ENCODE measurements around the gene ST6GALNAC1. TPM values are rescaled to one million over a fixed set of nuclear protein-coding genes. Genes with fewer than 3 reads are reported as not detected.

ST6GALNAC1 gene
- total RNA-seq = 1 to 10 TPM in 1 of 2 donors, not detected in 1; 2.1 TPM
- polyA plus RNA-seq = under 1 TPM; 0.16 to 0.21 TPM

DNA sequence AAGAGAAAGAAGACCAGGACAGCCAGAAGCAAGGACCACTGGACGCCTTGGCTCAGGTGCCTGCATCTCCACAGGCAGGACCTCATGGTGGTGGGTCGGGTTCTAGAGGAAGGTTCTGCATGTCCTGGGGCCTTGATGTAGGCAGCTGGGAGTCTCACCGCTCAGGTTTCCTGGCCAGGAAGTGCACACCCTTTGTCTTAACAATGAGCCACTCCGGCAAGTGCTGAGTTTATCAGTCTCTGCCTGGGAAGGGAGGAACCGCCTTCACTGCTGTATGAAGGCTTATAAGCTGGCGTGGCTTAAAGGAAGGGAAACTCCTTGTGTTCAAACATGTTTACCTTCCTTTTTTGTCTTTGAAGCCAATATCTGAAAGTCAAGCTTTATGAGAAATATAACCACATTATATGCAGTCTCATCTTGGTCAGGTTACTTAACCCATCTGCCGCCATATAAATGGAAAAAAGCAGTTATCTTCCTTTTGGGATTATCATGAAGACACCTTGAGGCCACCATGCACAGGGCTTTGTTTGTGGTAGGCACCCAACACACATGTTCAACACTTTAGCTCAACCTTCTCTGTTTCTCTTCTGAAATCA, at the start of gene ST6GALNAC1:
TSS of gene ST6GALNAC1 (minus strand) at position 205 of the 596 bp plus-strand sequence. CDS start at position 86, 119 bp downstream.
- Histone ChIP-seq H3K9ac (ENCODE audit: low read depth in 1 of 2, low read length in 2 of 2) (no peak within 1 kb of the TSS), H3K27ac (ENCODE audit: low read depth in 1 of 2, low read length in 2 of 2) (no peak within 1 kb of the TSS), H3K9me3 (ENCODE audit: control insufficient read depth in 4 of 4, low read length in 3 of 4) (no peaks in the 10 kb centered on the region), H3K4me1 (ENCODE audit: control insufficient read depth in 4 of 4, insufficient read depth in 4 of 4, low read length in 3 of 4) (no peaks in the 10 kb centered on the region), H3K4me3 (ENCODE audit: low read depth in 1 of 3, low read length in 3 of 3) (no peak within 1 kb of the TSS), H3K27me3 (ENCODE audit: control insufficient read depth in 4 of 4, insufficient read depth in 4 of 4, low read length in 3 of 4) (no peaks in the 10 kb centered on the region), H3K36me3 (ENCODE audit: control insufficient read depth in 4 of 4, insufficient read depth in 3 of 4, low read depth in 1 of 4, low read length in 3 of 4) (no peaks in the 10 kb centered on the region)
- DNase-seq (ENCODE audit: low spot score) = no peak
- 75% methylated on average over 7 of the region's 7 CpGs for WGBS
- TF ChIP-seq, protein P1, sequence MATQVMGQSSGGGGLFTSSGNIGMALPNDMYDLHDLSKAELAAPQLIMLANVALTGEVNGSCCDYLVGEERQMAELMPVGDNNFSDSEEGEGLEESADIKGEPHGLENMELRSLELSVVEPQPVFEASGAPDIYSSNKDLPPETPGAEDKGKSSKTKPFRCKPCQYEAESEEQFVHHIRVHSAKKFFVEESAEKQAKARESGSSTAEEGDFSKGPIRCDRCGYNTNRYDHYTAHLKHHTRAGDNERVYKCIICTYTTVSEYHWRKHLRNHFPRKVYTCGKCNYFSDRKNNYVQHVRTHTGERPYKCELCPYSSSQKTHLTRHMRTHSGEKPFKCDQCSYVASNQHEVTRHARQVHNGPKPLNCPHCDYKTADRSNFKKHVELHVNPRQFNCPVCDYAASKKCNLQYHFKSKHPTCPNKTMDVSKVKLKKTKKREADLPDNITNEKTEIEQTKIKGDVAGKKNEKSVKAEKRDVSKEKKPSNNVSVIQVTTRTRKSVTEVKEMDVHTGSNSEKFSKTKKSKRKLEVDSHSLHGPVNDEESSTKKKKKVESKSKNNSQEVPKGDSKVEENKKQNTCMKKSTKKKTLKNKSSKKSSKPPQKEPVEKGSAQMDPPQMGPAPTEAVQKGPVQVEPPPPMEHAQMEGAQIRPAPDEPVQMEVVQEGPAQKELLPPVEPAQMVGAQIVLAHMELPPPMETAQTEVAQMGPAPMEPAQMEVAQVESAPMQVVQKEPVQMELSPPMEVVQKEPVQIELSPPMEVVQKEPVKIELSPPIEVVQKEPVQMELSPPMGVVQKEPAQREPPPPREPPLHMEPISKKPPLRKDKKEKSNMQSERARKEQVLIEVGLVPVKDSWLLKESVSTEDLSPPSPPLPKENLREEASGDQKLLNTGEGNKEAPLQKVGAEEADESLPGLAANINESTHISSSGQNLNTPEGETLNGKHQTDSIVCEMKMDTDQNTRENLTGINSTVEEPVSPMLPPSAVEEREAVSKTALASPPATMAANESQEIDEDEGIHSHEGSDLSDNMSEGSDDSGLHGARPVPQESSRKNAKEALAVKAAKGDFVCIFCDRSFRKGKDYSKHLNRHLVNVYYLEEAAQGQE (IDR thresholded peaks at IDR 0.05) = no peak
- no peak for TF ChIP-seq HNF4A (conservative IDR thresholded peaks at IDR 0.05)
- TF ChIP-seq YY1 (IDR thresholded peaks at IDR 0.05) = no peak

- H3K9ac ChIP-seq (ENCODE audit: low read depth in 1 of 2, low read length in 2 of 2) = no peak overlapping the region
- peaks cover 0 to 3% (median 0%) of the 10 kb centered on the region in 4 donors for H3K4me1 ChIP-seq (ENCODE audit: control insufficient read depth in 4 of 4, insufficient read depth in 4 of 4, low read length in 3 of 4)
- TF ChIP-seq MAX (IDR thresholded peaks at IDR 0.05) (no peak), SP1 (IDR thresholded peaks at IDR 0.05) (no peak), YY1 (IDR thresholded peaks at IDR 0.05) (no peak), NR2F2 (IDR thresholded peaks at IDR 0.05) (no peak), EGR1 (IDR thresholded peaks at IDR 0.05; ENCODE audit: low read depth in 2 of 2) (no peak), JUND (IDR thresholded peaks at IDR 0.05) (no peak), ZBTB33 (IDR thresholded peaks at IDR 0.05) (no peak), RAD21 (IDR thresholded peaks at IDR 0.05) (no peak)
- TF ChIP-seq, protein P2, sequence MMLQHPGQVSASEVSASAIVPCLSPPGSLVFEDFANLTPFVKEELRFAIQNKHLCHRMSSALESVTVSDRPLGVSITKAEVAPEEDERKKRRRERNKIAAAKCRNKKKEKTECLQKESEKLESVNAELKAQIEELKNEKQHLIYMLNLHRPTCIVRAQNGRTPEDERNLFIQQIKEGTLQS (IDR thresholded peaks at IDR 0.05) = no peak
- TF ChIP-seq, protein P3, sequence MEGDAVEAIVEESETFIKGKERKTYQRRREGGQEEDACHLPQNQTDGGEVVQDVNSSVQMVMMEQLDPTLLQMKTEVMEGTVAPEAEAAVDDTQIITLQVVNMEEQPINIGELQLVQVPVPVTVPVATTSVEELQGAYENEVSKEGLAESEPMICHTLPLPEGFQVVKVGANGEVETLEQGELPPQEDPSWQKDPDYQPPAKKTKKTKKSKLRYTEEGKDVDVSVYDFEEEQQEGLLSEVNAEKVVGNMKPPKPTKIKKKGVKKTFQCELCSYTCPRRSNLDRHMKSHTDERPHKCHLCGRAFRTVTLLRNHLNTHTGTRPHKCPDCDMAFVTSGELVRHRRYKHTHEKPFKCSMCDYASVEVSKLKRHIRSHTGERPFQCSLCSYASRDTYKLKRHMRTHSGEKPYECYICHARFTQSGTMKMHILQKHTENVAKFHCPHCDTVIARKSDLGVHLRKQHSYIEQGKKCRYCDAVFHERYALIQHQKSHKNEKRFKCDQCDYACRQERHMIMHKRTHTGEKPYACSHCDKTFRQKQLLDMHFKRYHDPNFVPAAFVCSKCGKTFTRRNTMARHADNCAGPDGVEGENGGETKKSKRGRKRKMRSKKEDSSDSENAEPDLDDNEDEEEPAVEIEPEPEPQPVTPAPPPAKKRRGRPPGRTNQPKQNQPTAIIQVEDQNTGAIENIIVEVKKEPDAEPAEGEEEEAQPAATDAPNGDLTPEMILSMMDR (IDR thresholded peaks at IDR 0.05; ENCODE audit: low read depth, low read length, missing input control) = no peak
- H3K27me3 ChIP-seq (ENCODE audit: control insufficient read depth in 4 of 4, insufficient read depth in 4 of 4, low read length in 3 of 4) = no peaks in the 10 kb centered on the region
- no peak for DNase-seq (ENCODE audit: low spot score)
- no peaks in the 10 kb centered on the region for H3K36me3 ChIP-seq (ENCODE audit: control insufficient read depth in 4 of 4, insufficient read depth in 3 of 4, low read depth in 1 of 4, low read length in 3 of 4)
- 85% methylated on average over 14 of the region's 14 CpGs for WGBS
- H3K27ac ChIP-seq (ENCODE audit: low read depth in 1 of 2, low read length in 2 of 2) = no peak overlapping the region
- no peaks in the 10 kb centered on the region for H3K9me3 ChIP-seq (ENCODE audit: control insufficient read depth in 4 of 4, low read length in 3 of 4)
- H3K4me3 ChIP-seq (ENCODE audit: low read depth in 1 of 3, low read length in 3 of 3) = no peak overlapping the region
Measured at GRCh38 chr17:76691379-76692191, 48.0 kb upstream of the ST6GALNAC1 start.
